ENCODE results near the gene RNU7-1.

Gene RNU7-1

GRCh38 chr12:6963791-6964413 is 20.3 kb downstream of the RNU7-1 start:
- H3K36me3 ChIP-seq (ENCODE audit: control insufficient read depth, insufficient read depth, low read length): peaks cover 48% of the 10 kb centered on the region
- H3K27ac ChIP-seq (ENCODE audit: low read depth, low read length): peak overlapping the region; percentile 31
- peak overlapping the region; percentile 59 for H3K9ac ChIP-seq (ENCODE audit: low read depth, low read length)
- H3K9me3 ChIP-seq (ENCODE audit: control insufficient read depth, insufficient read depth, low read length): no peaks in the 10 kb centered on the region
- peaks cover 39% of the 10 kb centered on the region for H3K4me1 ChIP-seq (ENCODE audit: control insufficient read depth, insufficient read depth, low read length)
- peak overlapping the region; percentile 78 for H3K4me3 ChIP-seq (ENCODE audit: low read depth, low read length)
- H3K27me3 ChIP-seq (ENCODE audit: control insufficient read depth, insufficient read depth, low read length): no peaks in the 10 kb centered on the region

- Histone ChIP-seq H3K9me3 (ENCODE audit: control insufficient read depth, insufficient read depth, low read length) (no peaks in the 10 kb centered on the region), H3K27ac (ENCODE audit: low read depth, low read length) (peak overlapping the region; percentile 79), H3K4me3 (ENCODE audit: low read depth, low read length) (peak overlapping the region; percentile 78; the same call in 1 of the 2 replicates), H3K4me1 (ENCODE audit: control insufficient read depth, insufficient read depth, low read length) (peaks cover 43% of the 10 kb centered on the region), H3K27me3 (ENCODE audit: control insufficient read depth, insufficient read depth, low read length) (no peaks in the 10 kb centered on the region), H3K9ac (ENCODE audit: low read depth, low read length) (no peak overlapping the region), H3K36me3 (ENCODE audit: control insufficient read depth, insufficient read depth, low read length) (peaks cover 53% of the 10 kb centered on the region)
Measured at GRCh38 chr12:6964605-6965025, 21.0 kb downstream of the RNU7-1 start.

- H3K9me3 ChIP-seq (ENCODE audit: control insufficient read depth, insufficient read depth, low read length): no peaks in the 10 kb centered on the region
- peak overlapping the region; percentile 79 for H3K27ac ChIP-seq (ENCODE audit: low read depth, low read length)
- no peak overlapping the region for H3K4me3 ChIP-seq (ENCODE audit: low read depth, low read length)
- H3K9ac ChIP-seq (ENCODE audit: low read depth, low read length): no peak overlapping the region
- no peaks in the 10 kb centered on the region for H3K27me3 ChIP-seq (ENCODE audit: control insufficient read depth, insufficient read depth, low read length)
- peaks cover 53% of the 10 kb centered on the region for H3K36me3 ChIP-seq (ENCODE audit: control insufficient read depth, insufficient read depth, low read length)
- peaks cover 43% of the 10 kb centered on the region for H3K4me1 ChIP-seq (ENCODE audit: control insufficient read depth, insufficient read depth, low read length)
Measured at GRCh38 chr12:6965026-6965661, 21.5 kb downstream of the RNU7-1 start.

- peaks cover 53% of the 10 kb centered on the region for H3K36me3 ChIP-seq (ENCODE audit: control insufficient read depth, insufficient read depth, low read length)
- no peak overlapping the region for H3K27ac ChIP-seq (ENCODE audit: low read depth, low read length)
- peaks cover 43% of the 10 kb centered on the region for H3K4me1 ChIP-seq (ENCODE audit: control insufficient read depth, insufficient read depth, low read length)
- H3K27me3 ChIP-seq (ENCODE audit: control insufficient read depth, insufficient read depth, low read length): no peaks in the 10 kb centered on the region
- H3K9me3 ChIP-seq (ENCODE audit: control insufficient read depth, insufficient read depth, low read length): no peaks in the 10 kb centered on the region
- H3K4me3 ChIP-seq (ENCODE audit: low read depth, low read length): no peak overlapping the region
- H3K9ac ChIP-seq (ENCODE audit: low read depth, low read length): no peak overlapping the region
Measured at GRCh38 chr12:6965714-6966113, 22.1 kb downstream of the RNU7-1 start.

- Histone ChIP-seq H3K4me1 (ENCODE audit: control insufficient read depth, insufficient read depth, low read length) (peaks cover 37% of the 10 kb centered on the region), H3K9ac (ENCODE audit: low read depth, low read length) (no peak overlapping the region), H3K27ac (ENCODE audit: low read depth, low read length) (no peak overlapping the region), H3K4me3 (ENCODE audit: low read depth, low read length) (no peak overlapping the region), H3K9me3 (ENCODE audit: control insufficient read depth, insufficient read depth, low read length) (no peaks in the 10 kb centered on the region), H3K27me3 (ENCODE audit: control insufficient read depth, insufficient read depth, low read length) (no peaks in the 10 kb centered on the region), H3K36me3 (ENCODE audit: control insufficient read depth, insufficient read depth, low read length) (peaks cover 53% of the 10 kb centered on the region)
Measured at GRCh38 chr12:6966351-6966750, 22.7 kb downstream of the RNU7-1 start.

- H3K9me3 ChIP-seq (ENCODE audit: control insufficient read depth, insufficient read depth, low read length): no peaks in the 10 kb centered on the region
- H3K36me3 ChIP-seq (ENCODE audit: control insufficient read depth, insufficient read depth, low read length): peaks cover 59% of the 10 kb centered on the region
- no peaks in the 10 kb centered on the region for H3K27me3 ChIP-seq (ENCODE audit: control insufficient read depth, insufficient read depth, low read length)
- no peak overlapping the region for H3K9ac ChIP-seq (ENCODE audit: low read depth, low read length)
- H3K4me3 ChIP-seq (ENCODE audit: low read depth, low read length): no peak overlapping the region
- peaks cover 29% of the 10 kb centered on the region for H3K4me1 ChIP-seq (ENCODE audit: control insufficient read depth, insufficient read depth, low read length)
- H3K27ac ChIP-seq (ENCODE audit: low read depth, low read length): peak overlapping the region; percentile 3
Measured at GRCh38 chr12:6967651-6968100, 24.1 kb downstream of the RNU7-1 start.

- Histone ChIP-seq H3K27me3 (ENCODE audit: control insufficient read depth, insufficient read depth, low read length) (no peaks in the 10 kb centered on the region), H3K36me3 (ENCODE audit: control insufficient read depth, insufficient read depth, low read length) (peaks cover 61% of the 10 kb centered on the region), H3K9ac (ENCODE audit: low read depth, low read length) (no peak overlapping the region), H3K4me3 (ENCODE audit: low read depth, low read length) (peak overlapping the region; percentile 100; the same call in 1 of the 2 replicates), H3K9me3 (ENCODE audit: control insufficient read depth, insufficient read depth, low read length) (no peaks in the 10 kb centered on the region), H3K4me1 (ENCODE audit: control insufficient read depth, insufficient read depth, low read length) (peaks cover 28% of the 10 kb centered on the region), H3K27ac (ENCODE audit: low read depth, low read length) (no peak overlapping the region)
Measured at GRCh38 chr12:6968426-6968825, 24.8 kb downstream of the RNU7-1 start.

- Histone ChIP-seq H3K36me3 (ENCODE audit: control insufficient read depth, insufficient read depth, low read length) (peaks cover 65% of the 10 kb centered on the region), H3K4me1 (ENCODE audit: control insufficient read depth, insufficient read depth, low read length) (peaks cover 14% of the 10 kb centered on the region), H3K9ac (ENCODE audit: low read depth, low read length) (peak overlapping the region; percentile 99), H3K4me3 (ENCODE audit: low read depth, low read length) (peak overlapping the region; percentile 100), H3K27ac (ENCODE audit: low read depth, low read length) (peak overlapping the region; percentile 95), H3K9me3 (ENCODE audit: control insufficient read depth, insufficient read depth, low read length) (no peaks in the 10 kb centered on the region), H3K27me3 (ENCODE audit: control insufficient read depth, insufficient read depth, low read length) (no peaks in the 10 kb centered on the region)
Measured at GRCh38 chr12:6970096-6970527, 26.5 kb downstream of the RNU7-1 start.

- peaks cover 65% of the 10 kb centered on the region for H3K36me3 ChIP-seq (ENCODE audit: control insufficient read depth, insufficient read depth, low read length)
Measured at GRCh38 chr12:6974180-6974579, 30.6 kb downstream of the RNU7-1 start.

GRCh38 chr12:6975297-6976032 is 31.8 kb downstream of the RNU7-1 start:
- no peaks in the 10 kb centered on the region for H3K27me3 ChIP-seq (ENCODE audit: control insufficient read depth, insufficient read depth, low read length)
- H3K27ac ChIP-seq (ENCODE audit: low read depth, low read length): no peak overlapping the region
- peaks cover 4% of the 10 kb centered on the region; the same call in 1 of the 2 replicates for H3K4me1 ChIP-seq (ENCODE audit: control insufficient read depth, insufficient read depth, low read length)
- H3K9ac ChIP-seq (ENCODE audit: low read depth, low read length): no peak overlapping the region
- H3K9me3 ChIP-seq (ENCODE audit: control insufficient read depth, insufficient read depth, low read length): no peaks in the 10 kb centered on the region
- H3K36me3 ChIP-seq (ENCODE audit: control insufficient read depth, insufficient read depth, low read length): peaks cover 72% of the 10 kb centered on the region
- no peak overlapping the region for H3K4me3 ChIP-seq (ENCODE audit: low read depth, low read length)

More at GRCh38 chr12:6974180-6974579, 30.6 kb downstream of the RNU7-1 start:
- no peak overlapping the region for H3K27ac ChIP-seq (ENCODE audit: low read depth, low read length)
- no peak overlapping the region for H3K4me3 ChIP-seq (ENCODE audit: low read depth, low read length)
- H3K4me1 ChIP-seq (ENCODE audit: control insufficient read depth, insufficient read depth, low read length): peaks cover 6% of the 10 kb centered on the region
- no peak overlapping the region for H3K9ac ChIP-seq (ENCODE audit: low read depth, low read length)
- H3K27me3 ChIP-seq (ENCODE audit: control insufficient read depth, insufficient read depth, low read length): no peaks in the 10 kb centered on the region
- no peaks in the 10 kb centered on the region for H3K9me3 ChIP-seq (ENCODE audit: control insufficient read depth, insufficient read depth, low read length)

- H3K27ac ChIP-seq (ENCODE audit: low read depth, low read length): no peak overlapping the region
- H3K36me3 ChIP-seq (ENCODE audit: control insufficient read depth, insufficient read depth, low read length): peaks cover 87% of the 10 kb centered on the region
- no peak overlapping the region for H3K4me3 ChIP-seq (ENCODE audit: low read depth, low read length)
- H3K9me3 ChIP-seq (ENCODE audit: control insufficient read depth, insufficient read depth, low read length): no peaks in the 10 kb centered on the region
- no peak overlapping the region for H3K9ac ChIP-seq (ENCODE audit: low read depth, low read length)
- no peaks in the 10 kb centered on the region for H3K27me3 ChIP-seq (ENCODE audit: control insufficient read depth, insufficient read depth, low read length)
- no peaks in the 10 kb centered on the region for H3K4me1 ChIP-seq (ENCODE audit: control insufficient read depth, insufficient read depth, low read length)
Measured at GRCh38 chr12:6977653-6978052, 34.0 kb downstream of the RNU7-1 start.
